Measurements from ENCODE around the gene RHBDL1. TPM values are rescaled to one million over a fixed set of nuclear protein-coding genes. Genes with fewer than 3 reads are reported as not detected.
A peak's percentile ranks its signal among the peaks of the same experiment; 100 is the strongest.

Gene RHBDL1
- 2.6 and 7.1 TPM in 2 replicates for total RNA-seq
- polyA plus RNA-seq: 0.76 and 1.4 TPM in 2 replicates
- polyA plus RNA-seq (2012): 1.4 and 2.8 TPM in 2 replicates
- 1.6 and 2.6 TPM in 2 replicates for polyA minus RNA-seq (ENCODE audit: low replicate concordance)

DNA sequence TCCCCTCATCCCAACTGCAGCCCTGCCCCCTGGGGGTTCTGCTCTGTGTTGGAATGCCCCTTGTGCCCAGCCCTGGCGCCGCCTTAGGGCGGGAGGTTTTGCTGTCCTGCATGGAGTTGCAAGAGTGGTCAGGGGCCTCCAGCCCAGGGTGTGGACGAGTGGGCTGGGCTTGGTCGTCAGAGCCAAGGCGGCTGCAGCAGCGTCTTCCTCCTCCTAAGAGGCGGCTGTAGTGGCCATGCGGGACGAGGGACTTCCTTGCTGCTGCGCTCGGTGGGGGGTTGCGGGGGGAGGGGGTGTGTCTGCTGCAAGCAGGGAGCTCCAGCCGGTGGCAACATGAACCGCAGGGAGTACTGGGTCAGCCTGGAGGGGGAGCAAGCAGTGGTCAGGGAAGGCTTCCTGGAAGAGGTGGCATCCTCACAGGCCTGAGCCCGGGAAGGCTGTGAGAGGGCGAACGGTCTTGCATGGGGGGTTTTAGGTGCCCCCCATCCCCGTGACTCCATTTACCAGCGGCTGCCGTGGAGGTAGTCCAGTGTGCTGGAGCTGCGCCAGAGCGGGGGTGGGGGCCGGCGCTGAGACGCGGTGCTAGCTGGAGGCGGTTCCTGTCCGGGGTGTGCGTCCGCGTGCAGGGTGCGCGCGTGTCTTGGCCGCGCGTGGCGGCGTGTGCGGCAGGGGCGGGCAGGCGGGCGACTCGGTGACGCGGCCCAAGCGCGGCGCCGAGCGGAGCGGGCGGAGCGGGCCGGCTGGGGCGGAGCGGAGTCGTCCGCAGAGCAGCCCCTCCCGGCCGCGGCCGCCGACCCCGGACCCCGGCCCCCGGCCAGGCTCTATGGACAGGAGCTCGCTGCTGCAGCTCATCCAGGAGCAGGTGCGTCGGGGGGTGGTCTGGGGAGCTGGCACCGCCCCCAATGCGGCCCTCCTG lies at the start of gene RHBDL1:
RHBDL1 (plus strand) TSS at position 704 of the 916 bp plus-strand sequence; CDS start at position 824, 120 bp downstream.
- no peak within 1 kb of the TSS for H3K27ac ChIP-seq (ENCODE audit: insufficient read depth, low read length)
- H2AFZ ChIP-seq (ENCODE audit: low read length): no peak within 1 kb of the TSS
- no peaks in the 10 kb centered on the region for H3K27me3 ChIP-seq (ENCODE audit: control insufficient read depth, insufficient read depth, low read length)
- H4K20me1 ChIP-seq (ENCODE audit: control insufficient read depth, extremely low read depth, insufficient read depth, low read length): no peaks in the 10 kb centered on the region
- peak within 1 kb of the TSS; percentile 20 to 57 (median 23) for H3K4me3 ChIP-seq (replicated peaks in 1 of 4; ENCODE audit: control extremely low read depth in 1 of 4, insufficient read depth in 1 of 4, low read depth in 3 of 4, low read length in 4 of 4)
- TF ChIP-seq EZH2 (IDR thresholded peaks at IDR 0.05; ENCODE audit: low read length, missing control alignments): no peak
- TF ChIP-seq, protein P1, sequence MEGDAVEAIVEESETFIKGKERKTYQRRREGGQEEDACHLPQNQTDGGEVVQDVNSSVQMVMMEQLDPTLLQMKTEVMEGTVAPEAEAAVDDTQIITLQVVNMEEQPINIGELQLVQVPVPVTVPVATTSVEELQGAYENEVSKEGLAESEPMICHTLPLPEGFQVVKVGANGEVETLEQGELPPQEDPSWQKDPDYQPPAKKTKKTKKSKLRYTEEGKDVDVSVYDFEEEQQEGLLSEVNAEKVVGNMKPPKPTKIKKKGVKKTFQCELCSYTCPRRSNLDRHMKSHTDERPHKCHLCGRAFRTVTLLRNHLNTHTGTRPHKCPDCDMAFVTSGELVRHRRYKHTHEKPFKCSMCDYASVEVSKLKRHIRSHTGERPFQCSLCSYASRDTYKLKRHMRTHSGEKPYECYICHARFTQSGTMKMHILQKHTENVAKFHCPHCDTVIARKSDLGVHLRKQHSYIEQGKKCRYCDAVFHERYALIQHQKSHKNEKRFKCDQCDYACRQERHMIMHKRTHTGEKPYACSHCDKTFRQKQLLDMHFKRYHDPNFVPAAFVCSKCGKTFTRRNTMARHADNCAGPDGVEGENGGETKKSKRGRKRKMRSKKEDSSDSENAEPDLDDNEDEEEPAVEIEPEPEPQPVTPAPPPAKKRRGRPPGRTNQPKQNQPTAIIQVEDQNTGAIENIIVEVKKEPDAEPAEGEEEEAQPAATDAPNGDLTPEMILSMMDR (conservative IDR thresholded peaks at IDR 0.05 in 1 of 2, IDR thresholded peaks at IDR 0.05 in 1 of 2; ENCODE audit: low read depth in 1 of 2, low read length in 2 of 2): no peak
- H3K4me1 ChIP-seq (ENCODE audit: control insufficient read depth, extremely low read depth, insufficient read depth, low read length): peaks cover 5% of the 10 kb centered on the region
- H3K79me2 ChIP-seq (ENCODE audit: control insufficient read depth, insufficient read depth, low read length): peaks cover 2% of the 10 kb centered on the region
- no peaks in the 10 kb centered on the region for H3K9me3 ChIP-seq (ENCODE audit: control insufficient read depth, insufficient read depth, low read depth, low read length)
- H3K36me3 ChIP-seq (ENCODE audit: control insufficient read depth, insufficient read depth, low read length): peaks cover 27% of the 10 kb centered on the region
- no peak within 1 kb of the TSS for H3K9ac ChIP-seq (ENCODE audit: insufficient read depth, low read length)
- peak within 1 kb of the TSS; percentile 71 for H3K4me2 ChIP-seq (ENCODE audit: extremely low read depth, insufficient read depth, low read length)
- peak; percentile 51 to 52 for DNase-seq (ENCODE audit: low read depth in 2 of 2)

DNA sequence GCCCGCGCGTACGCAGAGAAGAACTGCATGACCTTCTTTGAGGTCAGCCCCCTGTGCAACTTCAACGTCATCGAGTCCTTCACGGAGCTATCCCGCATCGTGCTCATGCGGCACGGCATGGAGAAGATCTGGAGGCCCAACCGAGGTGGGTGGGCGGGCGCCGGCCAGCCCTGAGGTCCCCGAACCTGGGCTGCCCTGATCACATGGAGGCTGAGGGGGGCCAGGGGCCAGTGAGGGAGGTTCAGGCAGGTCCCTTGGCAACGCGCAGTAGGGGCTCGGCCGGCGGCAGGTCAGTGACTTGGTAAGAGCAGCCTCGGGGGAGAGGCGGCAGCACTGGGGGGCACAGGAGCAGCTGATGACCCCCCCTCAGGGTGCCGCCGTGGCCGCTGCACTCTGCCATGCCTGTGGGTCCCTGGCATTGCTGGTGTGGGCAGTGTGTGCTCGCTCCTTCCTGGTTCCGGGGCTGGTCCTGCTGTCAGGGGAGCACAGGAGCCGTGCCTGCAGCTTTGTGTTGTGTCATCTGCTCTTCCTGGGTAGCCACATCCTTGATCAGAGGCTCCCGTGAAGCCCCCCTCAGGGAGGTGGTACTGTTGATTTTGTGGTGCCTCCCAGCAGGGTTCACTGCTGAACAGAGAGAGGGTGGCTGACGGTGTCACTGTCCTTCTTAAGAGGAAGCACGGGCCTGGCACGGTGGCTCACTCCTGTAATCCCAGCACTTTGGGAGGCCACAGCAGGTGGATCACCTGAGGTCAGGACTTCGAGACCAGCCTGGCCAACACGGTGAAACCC lies 49.3 kb upstream of the RHBDL1 start:
- no peak overlapping the region for H3K4me3 ChIP-seq (replicated peaks in 1 of 4; ENCODE audit: control extremely low read depth in 1 of 4, insufficient read depth in 1 of 4, low read depth in 3 of 4, low read length in 4 of 4)
- H3K27ac ChIP-seq (ENCODE audit: insufficient read depth, low read length): peak overlapping the region; percentile 66
- peaks cover 6% of the 10 kb centered on the region for H3K36me3 ChIP-seq (ENCODE audit: control insufficient read depth, insufficient read depth, low read length)
- TF ChIP-seq, protein P1 (conservative IDR thresholded peaks at IDR 0.05 in 1 of 2, IDR thresholded peaks at IDR 0.05 in 1 of 2; ENCODE audit: low read depth in 1 of 2, low read length in 2 of 2): no peak
- no peak for TF ChIP-seq EZH2 (IDR thresholded peaks at IDR 0.05; ENCODE audit: low read length, missing control alignments)
- no peak overlapping the region for H3K9ac ChIP-seq (ENCODE audit: insufficient read depth, low read length)
- H3K79me2 ChIP-seq (ENCODE audit: control insufficient read depth, insufficient read depth, low read length): no peaks in the 10 kb centered on the region
- no peak overlapping the region for H3K4me2 ChIP-seq (ENCODE audit: extremely low read depth, insufficient read depth, low read length)
- no peaks in the 10 kb centered on the region for H4K20me1 ChIP-seq (ENCODE audit: control insufficient read depth, extremely low read depth, insufficient read depth, low read length)
- H3K27me3 ChIP-seq (ENCODE audit: control insufficient read depth, insufficient read depth, low read length): no peaks in the 10 kb centered on the region
- H3K4me1 ChIP-seq (ENCODE audit: control insufficient read depth, extremely low read depth, insufficient read depth, low read length): peaks cover 8% of the 10 kb centered on the region
- no peak overlapping the region for H2AFZ ChIP-seq (ENCODE audit: low read length)
- no peaks in the 10 kb centered on the region for H3K9me3 ChIP-seq (ENCODE audit: control insufficient read depth, insufficient read depth, low read depth, low read length)
- no peak for DNase-seq (ENCODE audit: low read depth in 2 of 2)

All from fibroblast of lung (primary cell).